Astrocyte (in vitro differentiated cells and primary cell): ENCODE measurements around the gene URM1. TPM values are rescaled to one million over a fixed set of nuclear protein-coding genes. Genes with fewer than 3 reads are reported as not detected.

Source experiments
- DNase-seq: peaks from one replicate; pipeline ENCODE4 v3.0.0-alpha.2; 2010; ENCODE audit warnings: low read depth
- FAIRE-seq: peaks from 2 replicates; lab custom pipeline; 2011; peaks lifted over from hg19 to GRCh38; lab: Jason Lieb, UNC
- H2AFZ ChIP-seq: 2 replicates; pipeline ENCODE4 v1.6.0; 2012; ENCODE audit warnings: low read depth, low read length, inconsistent platforms
- H3K27ac ChIP-seq: 2 replicates; pipeline ENCODE4 v1.5.1; 2011; ENCODE audit warnings: low read depth, low read length, inconsistent platforms
- H3K27me3 ChIP-seq: 2 replicates; pipeline ENCODE4 v1.6.0; 2011; ENCODE audit warnings: low read length, inconsistent platforms; ENCODE audit not compliant: insufficient read depth
- H3K36me3 ChIP-seq: 2 replicates; pipeline ENCODE4 v1.5.1; 2011; ENCODE audit warnings: low read length, inconsistent platforms; ENCODE audit not compliant: insufficient read depth
- H3K4me1 ChIP-seq: 2 replicates; pipeline ENCODE4 v1.5.1; 2011; ENCODE audit warnings: low read length, inconsistent platforms; ENCODE audit not compliant: insufficient read depth
- H3K4me2 ChIP-seq: 2 replicates; pipeline ENCODE4 v1.6.0; 2012; ENCODE audit warnings: low read length, inconsistent platforms
- H3K4me3 ChIP-seq: 2 replicates; pipeline ENCODE4 v1.5.1; 2011; ENCODE audit warnings: low read depth, mild to moderate bottlenecking, low read length, inconsistent platforms; ENCODE audit not compliant: insufficient read depth
- H3K79me2 ChIP-seq: 2 replicates; pipeline ENCODE4 v1.6.0; 2012; ENCODE audit warnings: mild to moderate bottlenecking, low read length, inconsistent platforms; ENCODE audit not compliant: insufficient read depth
- H3K9ac ChIP-seq: 2 replicates; pipeline ENCODE4 v1.6.0; 2012; ENCODE audit warnings: mild to moderate bottlenecking, low read length, inconsistent platforms
- H3K9me3 ChIP-seq: 2 replicates; pipeline ENCODE4 v1.5.1; 2012; ENCODE audit warnings: low read depth, mild to moderate bottlenecking, low read length, inconsistent platforms; ENCODE audit not compliant: insufficient read depth
- H4K20me1 ChIP-seq: 2 replicates; pipeline ENCODE4 v1.6.0; 2012; ENCODE audit warnings: low read length, inconsistent platforms; ENCODE audit not compliant: insufficient read depth
- H3K27ac Mint-ChIP-seq: one replicate; pipeline ENCODE4 v1.8.0; 2021; ENCODE audit warnings: mild to moderate bottlenecking, mixed read lengths; ENCODE audit not compliant: unreplicated experiment
- H3K27me3 Mint-ChIP-seq: one replicate; pipeline ENCODE4 v1.8.0; 2021; ENCODE audit warnings: low read depth, mixed read lengths; ENCODE audit not compliant: unreplicated experiment
- H3K36me3 Mint-ChIP-seq: one replicate; pipeline ENCODE4 v1.8.0; 2021; ENCODE audit warnings: low read depth, mixed read lengths; ENCODE audit not compliant: unreplicated experiment
- H3K4me1 Mint-ChIP-seq: one replicate; pipeline ENCODE4 v1.8.0; 2021; ENCODE audit warnings: low read depth, mixed read lengths; ENCODE audit not compliant: unreplicated experiment
- H3K4me3 Mint-ChIP-seq: one replicate; pipeline ENCODE4 v1.8.0; 2021; ENCODE audit warnings: mild to moderate bottlenecking, moderate library complexity, mixed read lengths; ENCODE audit not compliant: unreplicated experiment
- H3K9me3 Mint-ChIP-seq: one replicate; pipeline ENCODE4 v1.8.0; 2021; ENCODE audit warnings: mild to moderate bottlenecking, mixed read lengths; ENCODE audit not compliant: unreplicated experiment
- CTCF ChIP-seq: IDR thresholded peaks from 2 replicates; pipeline ENCODE4 v1.5.1; 2011; ENCODE audit warnings: low read depth, mild to moderate bottlenecking, inconsistent platforms, low read length, moderate library complexity; ENCODE audit not compliant: insufficient read depth
- EZH2 ChIP-seq: IDR thresholded peaks from 2 replicates; pipeline ENCODE4 v1.6.1; 2012; ENCODE audit warnings: mild to moderate bottlenecking, low read length, inconsistent platforms; ENCODE audit not compliant: insufficient read depth
- total RNA-seq: library from RNA; stranded (reverse); gene quantifications from 2 replicates; pipeline ENCODE4 v1.2.1, GENCODE V29; 2021

The URM1 gene
- total RNA-seq, 1 donor from 2014 or later = 50.7 TPM

- Mint-ChIP-seq H3K27me3 (no peaks in the 10 kb centered on the region), H3K4me1 (no peaks in the 10 kb centered on the region), H3K36me3 (peaks cover 15% of the 10 kb centered on the region), H3K4me3 (no peak overlapping the region), H3K27ac (no peak overlapping the region), H3K9me3 (no peaks in the 10 kb centered on the region)
- no peaks in the 10 kb centered on the region for H3K79me2 ChIP-seq
- no peak overlapping the region for H2AFZ ChIP-seq
- no peaks in the 10 kb centered on the region for H4K20me1 ChIP-seq
- H3K4me3 ChIP-seq = no peak overlapping the region
- no peak overlapping the region for H3K27ac ChIP-seq
- H3K4me1 ChIP-seq = no peaks in the 10 kb centered on the region
- DNase-seq = no peak
- no peak for FAIRE-seq
- H3K36me3 ChIP-seq = peaks cover 21% of the 10 kb centered on the region
- no peaks in the 10 kb centered on the region for H3K9me3 ChIP-seq
- no peak overlapping the region for H3K9ac ChIP-seq
- H3K27me3 ChIP-seq = no peaks in the 10 kb centered on the region
- TF ChIP-seq CTCF (no peak), EZH2 (no peak)
- no peak overlapping the region for H3K4me2 ChIP-seq
These were observed 22.0 kb upstream of the URM1 start for GRCh38 chr9:128349125-128349524.

- H2AFZ ChIP-seq = no peak overlapping the region
- no peak overlapping the region for H3K4me3 ChIP-seq
- H3K9me3 ChIP-seq = no peaks in the 10 kb centered on the region
- Mint-ChIP-seq H3K4me3 (no peak overlapping the region), H3K27ac (no peak overlapping the region), H3K9me3 (no peaks in the 10 kb centered on the region), H3K27me3 (no peaks in the 10 kb centered on the region), H3K4me1 (no peaks in the 10 kb centered on the region), H3K36me3 (peaks cover 18% of the 10 kb centered on the region)
- no peak overlapping the region for H3K9ac ChIP-seq
- DNase-seq = no peak
- H3K4me1 ChIP-seq = no peaks in the 10 kb centered on the region
- H3K27me3 ChIP-seq = no peaks in the 10 kb centered on the region
- H3K4me2 ChIP-seq = no peak overlapping the region
- peaks cover 18% of the 10 kb centered on the region for H3K36me3 ChIP-seq
- TF ChIP-seq CTCF (no peak), EZH2 (no peak)
- H3K79me2 ChIP-seq = no peaks in the 10 kb centered on the region
- no peak overlapping the region for H3K27ac ChIP-seq
- H4K20me1 ChIP-seq = no peaks in the 10 kb centered on the region
- no peak for FAIRE-seq
These were observed 21.4 kb upstream of the URM1 start for GRCh38 chr9:128349772-128350171.

GRCh38 chr9:128355451-128355850 lies 15.7 kb upstream of the URM1 start:
- Histone ChIP-seq H3K4me2 (no peak overlapping the region), H3K27ac (no peak overlapping the region), H4K20me1 (no peaks in the 10 kb centered on the region), H3K9ac (no peak overlapping the region), H3K4me1 (no peaks in the 10 kb centered on the region), H3K9me3 (no peaks in the 10 kb centered on the region), H2AFZ (no peak overlapping the region), H3K79me2 (no peaks in the 10 kb centered on the region), H3K4me3 (no peak overlapping the region), H3K27me3 (no peaks in the 10 kb centered on the region), H3K36me3 (no peaks in the 10 kb centered on the region)
- FAIRE-seq (no peak), DNase-seq (no peak)
- Mint-ChIP-seq H3K36me3 (peaks cover 19% of the 10 kb centered on the region), H3K4me3 (no peak overlapping the region), H3K27ac (no peak overlapping the region), H3K9me3 (no peaks in the 10 kb centered on the region), H3K27me3 (no peaks in the 10 kb centered on the region), H3K4me1 (no peaks in the 10 kb centered on the region)
- no peak for TF ChIP-seq CTCF
- TF ChIP-seq EZH2 = no peak
